Mesothelial cell of epicardium (in vitro differentiated cells): ENCODE data around the gene SND1. TPM values are rescaled to one million over a fixed set of nuclear protein-coding genes. Genes with fewer than 3 reads are reported as not detected.

Source experiments
- DNase-seq, 2 experiments: peaks; one replicate each; pipeline ENCODE4 v3.0.0; 2021; ENCODE audit warnings: low spot score in 2 of 2; ENCODE audit not compliant: unreplicated experiment in 2 of 2
- H3K27ac Mint-ChIP-seq: 2 replicates; pipeline ENCODE4 v1.8.0; 2021; ENCODE audit warnings: mixed read lengths
- H3K27me3 Mint-ChIP-seq: 2 replicates; pipeline ENCODE4 v1.8.0; 2021; ENCODE audit warnings: low read depth, mixed read lengths
- H3K36me3 Mint-ChIP-seq: 2 replicates; pipeline ENCODE4 v1.8.0; 2021; ENCODE audit warnings: mixed read lengths
- H3K4me1 Mint-ChIP-seq: 2 replicates; pipeline ENCODE4 v1.8.0; 2021; ENCODE audit warnings: mixed read lengths
- H3K4me3 Mint-ChIP-seq: 2 replicates; pipeline ENCODE4 v1.8.0; 2021; ENCODE audit warnings: mild to moderate bottlenecking, moderate library complexity, mixed read lengths
- H3K9me3 Mint-ChIP-seq: 2 replicates; pipeline ENCODE4 v1.8.0; 2021; ENCODE audit warnings: mixed read lengths
- total RNA-seq: library from RNA; stranded (reverse); gene quantifications from 3 replicates; pipeline ENCODE4 v1.2.1, GENCODE V29; 2021
- TF ChIP-seq, protein P1 (sequence below): fragments of 200-600 bp; sonication (generic); IDR thresholded peaks from one replicate; pipeline ENCODE4 v1.5.0; 2021; ENCODE audit warnings: antibody characterized with exemption; ENCODE audit not compliant: unreplicated experiment

SND1 gene
- total RNA-seq, 1 donor from 2014 or later: 211 TPM

GRCh38 chr7:127845522-127846214 lies 193.7 kb downstream of the SND1 start:
- no peak overlapping the region for H3K4me3 Mint-ChIP-seq
- H3K27me3 Mint-ChIP-seq: no peaks in the 10 kb centered on the region
- H3K9me3 Mint-ChIP-seq: peaks cover 3% of the 10 kb centered on the region
- H3K36me3 Mint-ChIP-seq: peaks cover 18% of the 10 kb centered on the region
- TF ChIP-seq, protein P1, sequence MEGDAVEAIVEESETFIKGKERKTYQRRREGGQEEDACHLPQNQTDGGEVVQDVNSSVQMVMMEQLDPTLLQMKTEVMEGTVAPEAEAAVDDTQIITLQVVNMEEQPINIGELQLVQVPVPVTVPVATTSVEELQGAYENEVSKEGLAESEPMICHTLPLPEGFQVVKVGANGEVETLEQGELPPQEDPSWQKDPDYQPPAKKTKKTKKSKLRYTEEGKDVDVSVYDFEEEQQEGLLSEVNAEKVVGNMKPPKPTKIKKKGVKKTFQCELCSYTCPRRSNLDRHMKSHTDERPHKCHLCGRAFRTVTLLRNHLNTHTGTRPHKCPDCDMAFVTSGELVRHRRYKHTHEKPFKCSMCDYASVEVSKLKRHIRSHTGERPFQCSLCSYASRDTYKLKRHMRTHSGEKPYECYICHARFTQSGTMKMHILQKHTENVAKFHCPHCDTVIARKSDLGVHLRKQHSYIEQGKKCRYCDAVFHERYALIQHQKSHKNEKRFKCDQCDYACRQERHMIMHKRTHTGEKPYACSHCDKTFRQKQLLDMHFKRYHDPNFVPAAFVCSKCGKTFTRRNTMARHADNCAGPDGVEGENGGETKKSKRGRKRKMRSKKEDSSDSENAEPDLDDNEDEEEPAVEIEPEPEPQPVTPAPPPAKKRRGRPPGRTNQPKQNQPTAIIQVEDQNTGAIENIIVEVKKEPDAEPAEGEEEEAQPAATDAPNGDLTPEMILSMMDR: no peak
- H3K27ac Mint-ChIP-seq: no peak overlapping the region
- peaks cover 9% of the 10 kb centered on the region for H3K4me1 Mint-ChIP-seq
- DNase-seq: no peak

GRCh38 chr7:127847641-127848040 lies 195.6 kb downstream of the SND1 start:
- Mint-ChIP-seq H3K4me1 (peaks cover 11% of the 10 kb centered on the region), H3K36me3 (peaks cover 19% of the 10 kb centered on the region), H3K27ac (no peak overlapping the region), H3K27me3 (no peaks in the 10 kb centered on the region), H3K9me3 (peaks cover 3% of the 10 kb centered on the region), H3K4me3 (no peak overlapping the region)
- no peak for DNase-seq
- TF ChIP-seq, protein P1: no peak

DNA sequence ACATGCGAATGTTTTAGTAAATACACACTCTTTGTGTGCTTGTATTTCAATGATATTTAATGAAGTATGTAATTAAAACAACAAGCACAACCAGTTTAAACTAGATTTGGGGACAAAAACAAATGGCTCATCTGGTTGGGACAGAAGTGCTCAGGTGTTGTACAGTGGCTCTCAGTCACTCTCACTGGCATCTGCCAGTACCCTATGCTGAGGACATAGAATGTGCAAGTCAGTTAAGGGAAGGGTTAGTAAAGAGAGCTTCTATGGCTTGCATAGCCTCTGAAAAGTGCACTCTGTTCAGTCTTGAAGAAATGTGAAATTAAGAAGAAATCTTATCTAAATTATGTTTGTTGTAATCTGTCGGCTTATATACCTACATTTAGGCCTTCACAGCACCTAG lies 196.2 kb downstream of the SND1 start:
- Mint-ChIP-seq H3K4me1 (peaks cover 11% of the 10 kb centered on the region), H3K27ac (no peak overlapping the region), H3K9me3 (peaks cover 2% of the 10 kb centered on the region), H3K4me3 (no peak overlapping the region), H3K27me3 (no peaks in the 10 kb centered on the region), H3K36me3 (peaks cover 13% of the 10 kb centered on the region)
- no peak for DNase-seq
- TF ChIP-seq, protein P1: no peak

GRCh38 chr7:127850195-127850594 lies 198.2 kb downstream of the SND1 start:
- no peak overlapping the region for H3K27ac Mint-ChIP-seq
- TF ChIP-seq, protein P1: no peak
- peaks cover 3% of the 10 kb centered on the region for H3K4me1 Mint-ChIP-seq
- H3K27me3 Mint-ChIP-seq: no peaks in the 10 kb centered on the region
- DNase-seq: no peak
- H3K4me3 Mint-ChIP-seq: no peak overlapping the region
- H3K9me3 Mint-ChIP-seq: no peaks in the 10 kb centered on the region
- H3K36me3 Mint-ChIP-seq: peaks cover 10% of the 10 kb centered on the region

DNA sequence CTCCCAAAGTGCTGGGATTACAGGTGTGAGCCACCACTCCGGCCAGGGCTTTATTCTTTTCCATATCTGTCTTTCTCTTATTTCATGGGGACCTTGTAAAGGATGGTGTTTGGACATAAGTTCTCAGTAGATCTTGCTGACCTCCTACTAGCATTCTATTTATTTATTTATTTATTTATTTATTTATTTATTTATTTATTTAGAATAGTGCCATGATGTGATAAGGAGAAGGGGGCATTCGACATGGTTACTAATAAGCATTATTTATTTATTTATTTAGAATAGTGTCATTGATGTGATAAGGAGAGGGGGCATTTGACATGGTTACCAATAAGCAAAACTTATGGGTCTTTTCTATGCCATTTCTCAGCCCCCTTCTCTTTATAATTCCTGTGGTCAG lies 202.4 kb downstream of the SND1 start:
- DNase-seq: no peak
- H3K9me3 Mint-ChIP-seq: no peaks in the 10 kb centered on the region

More for the DNA sequence above, 202.4 kb downstream of the SND1 start:
- no peak overlapping the region for H3K4me3 Mint-ChIP-seq
- H3K4me1 Mint-ChIP-seq: peaks cover 1% of the 10 kb centered on the region
- TF ChIP-seq, protein P1: no peak
- no peak overlapping the region for H3K27ac Mint-ChIP-seq
- H3K36me3 Mint-ChIP-seq: peaks cover 7% of the 10 kb centered on the region
- H3K27me3 Mint-ChIP-seq: no peaks in the 10 kb centered on the region
